Astrocyte (in vitro differentiated cells and primary cell): ENCODE measurements around the gene PTPRF. TPM values are rescaled to one million over a fixed set of nuclear protein-coding genes. Genes with fewer than 3 reads are reported as not detected.

ENCODE experiments used
- DNase-seq: peaks from one replicate; pipeline ENCODE4 v3.0.0-alpha.2; 2010; ENCODE audit warnings: low read depth
- FAIRE-seq: peaks from 2 replicates; lab custom pipeline; 2011; peaks lifted over from hg19 to GRCh38; lab: Jason Lieb, UNC
- H2AFZ ChIP-seq: 2 replicates; pipeline ENCODE4 v1.6.0; 2012; ENCODE audit warnings: low read depth, low read length, inconsistent platforms
- H3K27ac ChIP-seq: 2 replicates; pipeline ENCODE4 v1.5.1; 2011; ENCODE audit warnings: low read depth, low read length, inconsistent platforms
- H3K27me3 ChIP-seq: 2 replicates; pipeline ENCODE4 v1.6.0; 2011; ENCODE audit warnings: low read length, inconsistent platforms; ENCODE audit not compliant: insufficient read depth
- H3K36me3 ChIP-seq: 2 replicates; pipeline ENCODE4 v1.5.1; 2011; ENCODE audit warnings: low read length, inconsistent platforms; ENCODE audit not compliant: insufficient read depth
- H3K4me1 ChIP-seq: 2 replicates; pipeline ENCODE4 v1.5.1; 2011; ENCODE audit warnings: low read length, inconsistent platforms; ENCODE audit not compliant: insufficient read depth
- H3K4me2 ChIP-seq: 2 replicates; pipeline ENCODE4 v1.6.0; 2012; ENCODE audit warnings: low read length, inconsistent platforms
- H3K4me3 ChIP-seq: 2 replicates; pipeline ENCODE4 v1.5.1; 2011; ENCODE audit warnings: low read depth, mild to moderate bottlenecking, low read length, inconsistent platforms; ENCODE audit not compliant: insufficient read depth
- H3K79me2 ChIP-seq: 2 replicates; pipeline ENCODE4 v1.6.0; 2012; ENCODE audit warnings: mild to moderate bottlenecking, low read length, inconsistent platforms; ENCODE audit not compliant: insufficient read depth
- H3K9ac ChIP-seq: 2 replicates; pipeline ENCODE4 v1.6.0; 2012; ENCODE audit warnings: mild to moderate bottlenecking, low read length, inconsistent platforms
- H3K9me3 ChIP-seq: 2 replicates; pipeline ENCODE4 v1.5.1; 2012; ENCODE audit warnings: low read depth, mild to moderate bottlenecking, low read length, inconsistent platforms; ENCODE audit not compliant: insufficient read depth
- H4K20me1 ChIP-seq: 2 replicates; pipeline ENCODE4 v1.6.0; 2012; ENCODE audit warnings: low read length, inconsistent platforms; ENCODE audit not compliant: insufficient read depth
- H3K27ac Mint-ChIP-seq: one replicate; pipeline ENCODE4 v1.8.0; 2021; ENCODE audit warnings: mild to moderate bottlenecking, mixed read lengths; ENCODE audit not compliant: unreplicated experiment
- H3K27me3 Mint-ChIP-seq: one replicate; pipeline ENCODE4 v1.8.0; 2021; ENCODE audit warnings: low read depth, mixed read lengths; ENCODE audit not compliant: unreplicated experiment
- H3K36me3 Mint-ChIP-seq: one replicate; pipeline ENCODE4 v1.8.0; 2021; ENCODE audit warnings: low read depth, mixed read lengths; ENCODE audit not compliant: unreplicated experiment
- H3K4me1 Mint-ChIP-seq: one replicate; pipeline ENCODE4 v1.8.0; 2021; ENCODE audit warnings: low read depth, mixed read lengths; ENCODE audit not compliant: unreplicated experiment
- H3K4me3 Mint-ChIP-seq: one replicate; pipeline ENCODE4 v1.8.0; 2021; ENCODE audit warnings: mild to moderate bottlenecking, moderate library complexity, mixed read lengths; ENCODE audit not compliant: unreplicated experiment
- H3K9me3 Mint-ChIP-seq: one replicate; pipeline ENCODE4 v1.8.0; 2021; ENCODE audit warnings: mild to moderate bottlenecking, mixed read lengths; ENCODE audit not compliant: unreplicated experiment
- EZH2 ChIP-seq: IDR thresholded peaks from 2 replicates; pipeline ENCODE4 v1.6.1; 2012; ENCODE audit warnings: mild to moderate bottlenecking, low read length, inconsistent platforms; ENCODE audit not compliant: insufficient read depth
- total RNA-seq: library from RNA; stranded (reverse); gene quantifications from 2 replicates; pipeline ENCODE4 v1.2.1, GENCODE V29; 2021
- TF ChIP-seq, protein P1 (sequence below): IDR thresholded peaks from 2 replicates; pipeline ENCODE4 v1.5.1; 2011; ENCODE audit warnings: low read depth, mild to moderate bottlenecking, inconsistent platforms, low read length, moderate library complexity; ENCODE audit not compliant: insufficient read depth

The PTPRF gene
- total RNA-seq, 1 donor from 2014 or later = 275 TPM

- H3K4me1 Mint-ChIP-seq = peaks cover 10% of the 10 kb centered on the region
- no peak overlapping the region for H3K4me3 ChIP-seq
- FAIRE-seq (no peak), DNase-seq (no peak)
- no peaks in the 10 kb centered on the region for H3K27me3 Mint-ChIP-seq
- peaks cover 7% of the 10 kb centered on the region for H3K36me3 ChIP-seq
- no peak overlapping the region for H3K9ac ChIP-seq
- H3K79me2 ChIP-seq = no peaks in the 10 kb centered on the region
- no peaks in the 10 kb centered on the region for H3K4me1 ChIP-seq
- H4K20me1 ChIP-seq = peaks cover 4% of the 10 kb centered on the region
- H3K27ac ChIP-seq = no peak overlapping the region
- TF ChIP-seq, protein P1, sequence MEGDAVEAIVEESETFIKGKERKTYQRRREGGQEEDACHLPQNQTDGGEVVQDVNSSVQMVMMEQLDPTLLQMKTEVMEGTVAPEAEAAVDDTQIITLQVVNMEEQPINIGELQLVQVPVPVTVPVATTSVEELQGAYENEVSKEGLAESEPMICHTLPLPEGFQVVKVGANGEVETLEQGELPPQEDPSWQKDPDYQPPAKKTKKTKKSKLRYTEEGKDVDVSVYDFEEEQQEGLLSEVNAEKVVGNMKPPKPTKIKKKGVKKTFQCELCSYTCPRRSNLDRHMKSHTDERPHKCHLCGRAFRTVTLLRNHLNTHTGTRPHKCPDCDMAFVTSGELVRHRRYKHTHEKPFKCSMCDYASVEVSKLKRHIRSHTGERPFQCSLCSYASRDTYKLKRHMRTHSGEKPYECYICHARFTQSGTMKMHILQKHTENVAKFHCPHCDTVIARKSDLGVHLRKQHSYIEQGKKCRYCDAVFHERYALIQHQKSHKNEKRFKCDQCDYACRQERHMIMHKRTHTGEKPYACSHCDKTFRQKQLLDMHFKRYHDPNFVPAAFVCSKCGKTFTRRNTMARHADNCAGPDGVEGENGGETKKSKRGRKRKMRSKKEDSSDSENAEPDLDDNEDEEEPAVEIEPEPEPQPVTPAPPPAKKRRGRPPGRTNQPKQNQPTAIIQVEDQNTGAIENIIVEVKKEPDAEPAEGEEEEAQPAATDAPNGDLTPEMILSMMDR = no peak
- no peak for TF ChIP-seq EZH2
- no peak overlapping the region for H2AFZ ChIP-seq
- peaks cover 24% of the 10 kb centered on the region for H3K36me3 Mint-ChIP-seq
- H3K9me3 ChIP-seq = no peaks in the 10 kb centered on the region
- no peak overlapping the region for H3K4me3 Mint-ChIP-seq
- H3K9me3 Mint-ChIP-seq = no peaks in the 10 kb centered on the region
- H3K4me2 ChIP-seq = no peak overlapping the region
- H3K27me3 ChIP-seq = no peaks in the 10 kb centered on the region
- no peak overlapping the region for H3K27ac Mint-ChIP-seq
These were observed 92.5 kb downstream of the PTPRF start for GRCh38 chr1:43622901-43623780.

- H3K27me3 Mint-ChIP-seq = no peaks in the 10 kb centered on the region
- Histone ChIP-seq H3K27ac (no peak overlapping the region), H3K36me3 (peaks cover 2% of the 10 kb centered on the region), H3K9ac (no peak overlapping the region), H3K4me3 (no peak overlapping the region), H3K9me3 (no peaks in the 10 kb centered on the region), H3K4me1 (no peaks in the 10 kb centered on the region), H4K20me1 (peaks cover 4% of the 10 kb centered on the region), H3K27me3 (no peaks in the 10 kb centered on the region), H2AFZ (no peak overlapping the region), H3K4me2 (no peak overlapping the region), H3K79me2 (no peaks in the 10 kb centered on the region)
- H3K4me3 Mint-ChIP-seq = no peak overlapping the region
- H3K4me1 Mint-ChIP-seq = peaks cover 10% of the 10 kb centered on the region
- TF ChIP-seq, protein P1 = no peak
- TF ChIP-seq EZH2 = no peak
- H3K36me3 Mint-ChIP-seq = peaks cover 16% of the 10 kb centered on the region
- H3K9me3 Mint-ChIP-seq = no peaks in the 10 kb centered on the region
- H3K27ac Mint-ChIP-seq = no peak overlapping the region
- FAIRE-seq (no peak), DNase-seq (no peak)
These were observed 94.5 kb downstream of the PTPRF start for GRCh38 chr1:43625063-43625780.
